ENCODE measurements around the gene NHLRC3. TPM values are rescaled to one million over a fixed set of nuclear protein-coding genes. Genes with fewer than 3 reads are reported as not detected.

The NHLRC3 gene
- total and polyA plus RNA-seq, 9 of the 15 experiments (the other 6 are each of a cell fraction or from before 2014, with no cell fraction given): 5.5 to 15.3 (median 9.0) TPM

GRCh38 chr13:39037880-39038568 lies at the start of gene NHLRC3, which contains the start of gene PROSER1 (continued):
- TF ChIP-seq ZBTB11 (CRISPR knock-in tag; IDR thresholded peaks at IDR 0.05): peak in 1 of 3 experiments; percentile 93; a peak in 2 of 6 replicates
- TF ChIP-seq ETV6 (IDR thresholded peaks at IDR 0.05; ENCODE audit: borderline replicate concordance in 1 of 2, low read depth in 2 of 2, low read length in 1 of 2): no peak
- no peak for TF ChIP-seq ETV6 (CRISPR knock-in tag; IDR thresholded peaks at IDR 0.05; ENCODE audit: borderline replicate concordance)
- no peak for TF ChIP-seq FIP1L1 (IDR thresholded peaks at IDR 0.05; ENCODE audit: low read depth, low read length, poor library complexity, severe bottlenecking)
- TF ChIP-seq CBX8 (IDR thresholded peaks at IDR 0.05; ENCODE audit: borderline replicate concordance, extremely low read depth, low read depth, low read length, poor library complexity, severe bottlenecking): no peak
- no peak for TF ChIP-seq NR4A1 (CRISPR knock-in tag; IDR thresholded peaks at IDR 0.05)
- TF ChIP-seq NR4A1 (tag; IDR thresholded peaks at IDR 0.05): no peak
- TF ChIP-seq NFRKB (IDR thresholded peaks at IDR 0.05; ENCODE audit: low read depth): no peak; the same call in 1 of the 2 replicates
- no peak for TF ChIP-seq PKNOX1 (IDR thresholded peaks at IDR 0.05)
- TF ChIP-seq TOE1 (IDR thresholded peaks at IDR 0.05; ENCODE audit: borderline replicate concordance): peak; percentile 75; the same call in 1 of the 2 replicates
- no peak for TF ChIP-seq TOE1 (CRISPR knock-in tag; IDR thresholded peaks at IDR 0.05; ENCODE audit: borderline replicate concordance, low read depth)
- no peak for TF ChIP-seq CHAMP1 (IDR thresholded peaks at IDR 0.05)
- 0 out of 4 replicates have a peak, but pooled peaks of 1 of the 2 experiments have one; percentile 25 for TF ChIP-seq ARNT (IDR thresholded peaks at IDR 0.05)
- no peak for TF ChIP-seq ATF4 (CRISPR knock-in tag; IDR thresholded peaks at IDR 0.05)
- TF ChIP-seq TCF3 (CRISPR knock-in tag; IDR thresholded peaks at IDR 0.05): no peak
- no peak for TF ChIP-seq IRF2 (CRISPR knock-in tag; IDR thresholded peaks at IDR 0.05)
